ENCODE data around the gene PIWIL4. TPM values are rescaled to one million over a fixed set of nuclear protein-coding genes. Genes with fewer than 3 reads are reported as not detected.

The PIWIL4 gene
- total RNA-seq, 1 experiment from 2014 or later: not detected

GRCh38 chr11:94550513-94550912 lies 16.7 kb upstream of the PIWIL4 start:
- H3K27me3 ChIP-seq (ENCODE audit: insufficient read depth, low read length): peaks cover 3% of the 10 kb centered on the region; the same call in 1 of the 2 replicates
- peaks cover 6% of the 10 kb centered on the region for H3K23me2 ChIP-seq (ENCODE audit: insufficient read length, low read depth, low read length, poor library complexity, severe bottlenecking)
- H3K36me3 Mint-ChIP-seq (ENCODE audit: insufficient read depth in 1 of 3, low read depth in 3 of 3): peaks cover 0 to 3% (median 0%) of the 10 kb centered on the region in 3 experiments; a peak in 1 of 7 replicates
- no peak overlapping the region for H2AFZ ChIP-seq (ENCODE audit: low read length)
- no peak overlapping the region for H3K4me3 Mint-ChIP-seq
- DNase-seq: no peak
- H2BK120ac ChIP-seq (ENCODE audit: low read depth, low read length, poor library complexity, severe bottlenecking): no peak overlapping the region
- TF ChIP-seq CTCF (conservative IDR thresholded peaks at IDR 0.05): no peak
- no peak overlapping the region for H2BK20ac ChIP-seq (ENCODE audit: low read depth, low read length, poor library complexity, severe bottlenecking)
- no peak overlapping the region for H3K9ac ChIP-seq (ENCODE audit: extremely low read depth, insufficient read length, low read length)
- no peak overlapping the region for H3K27ac ChIP-seq (ENCODE audit: insufficient read length, low read depth, low read length)
- no peak overlapping the region for H2BK12ac ChIP-seq (ENCODE audit: insufficient read length, low read depth, low read length)
- H3T11ph ChIP-seq (ENCODE audit: low read length): no peak overlapping the region
- H3K4ac ChIP-seq (ENCODE audit: low read depth, low read length): no peak overlapping the region
- H3K79me1 ChIP-seq (ENCODE audit: insufficient read depth, low read depth, low read length, poor library complexity, severe bottlenecking): no peaks in the 10 kb centered on the region
- H3K4me1 ChIP-seq (ENCODE audit: insufficient read depth, low read length): no peaks in the 10 kb centered on the region; the same call in none of the 2 replicates
- H3K14ac ChIP-seq (ENCODE audit: insufficient read depth, low read length): no peak overlapping the region
- H4K20me1 ChIP-seq (ENCODE audit: control insufficient read depth, insufficient read depth, insufficient read length): no peaks in the 10 kb centered on the region
- no peaks in the 10 kb centered on the region for H3K9me3 Mint-ChIP-seq
- no peak overlapping the region for H2BK15ac ChIP-seq (ENCODE audit: low read depth, low read length)
- H3K79me2 ChIP-seq (ENCODE audit: insufficient read depth, low read length): peaks cover 2% of the 10 kb centered on the region; the same call in 1 of the 2 replicates
- no peak overlapping the region for H3K18ac ChIP-seq (ENCODE audit: insufficient read length, low read depth, low read length)
- no peak overlapping the region for H2AK5ac ChIP-seq (ENCODE audit: insufficient read length, low read length)
- no peak overlapping the region for H3K4me2 ChIP-seq (ENCODE audit: insufficient read depth, insufficient read length, low read length)
- no peak overlapping the region for H3K56ac ChIP-seq (ENCODE audit: insufficient read length, low read depth, low read length)
- H2BK5ac ChIP-seq (ENCODE audit: insufficient read length, low read length): no peak overlapping the region
- no peak overlapping the region for H4K8ac ChIP-seq (replicated peaks; ENCODE audit: insufficient read length, low read depth, low read length)
- no peak overlapping the region for H4K5ac ChIP-seq (ENCODE audit: insufficient read length, low read depth, low read length)
- H3K27ac Mint-ChIP-seq: no peak overlapping the region
- no peaks in the 10 kb centered on the region for H3K9me3 ChIP-seq (ENCODE audit: control insufficient read depth, low read depth, low read length)
- peaks cover 6% of the 10 kb centered on the region for H3K27me3 Mint-ChIP-seq (ENCODE audit: low read depth)
- 100% methylated on average over 1 of the region's 4 CpGs for WGBS (ENCODE audit: extremely low coverage, insufficient read length, low lambda C conversion rate)
- H3K23ac ChIP-seq (ENCODE audit: insufficient read length, low read depth, low read length): no peak overlapping the region
- H4K91ac ChIP-seq (ENCODE audit: insufficient read length, low read depth, low read length): no peak overlapping the region
- H3K4me1 Mint-ChIP-seq: peaks cover 11 to 17% of the 10 kb centered on the region in 2 experiments
